ENCODE measurements around the gene GPC2. TPM values are rescaled to one million over a fixed set of nuclear protein-coding genes. Genes with fewer than 3 reads are reported as not detected.

The GPC2 gene, protein sequence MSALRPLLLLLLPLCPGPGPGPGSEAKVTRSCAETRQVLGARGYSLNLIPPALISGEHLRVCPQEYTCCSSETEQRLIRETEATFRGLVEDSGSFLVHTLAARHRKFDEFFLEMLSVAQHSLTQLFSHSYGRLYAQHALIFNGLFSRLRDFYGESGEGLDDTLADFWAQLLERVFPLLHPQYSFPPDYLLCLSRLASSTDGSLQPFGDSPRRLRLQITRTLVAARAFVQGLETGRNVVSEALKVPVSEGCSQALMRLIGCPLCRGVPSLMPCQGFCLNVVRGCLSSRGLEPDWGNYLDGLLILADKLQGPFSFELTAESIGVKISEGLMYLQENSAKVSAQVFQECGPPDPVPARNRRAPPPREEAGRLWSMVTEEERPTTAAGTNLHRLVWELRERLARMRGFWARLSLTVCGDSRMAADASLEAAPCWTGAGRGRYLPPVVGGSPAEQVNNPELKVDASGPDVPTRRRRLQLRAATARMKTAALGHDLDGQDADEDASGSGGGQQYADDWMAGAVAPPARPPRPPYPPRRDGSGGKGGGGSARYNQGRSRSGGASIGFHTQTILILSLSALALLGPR
- 0.39 to 0.75 TPM (median 0.69 TPM) in 5 replicates for total RNA-seq (2022; extraction: Qiagen RNA extraction)

DNA sequence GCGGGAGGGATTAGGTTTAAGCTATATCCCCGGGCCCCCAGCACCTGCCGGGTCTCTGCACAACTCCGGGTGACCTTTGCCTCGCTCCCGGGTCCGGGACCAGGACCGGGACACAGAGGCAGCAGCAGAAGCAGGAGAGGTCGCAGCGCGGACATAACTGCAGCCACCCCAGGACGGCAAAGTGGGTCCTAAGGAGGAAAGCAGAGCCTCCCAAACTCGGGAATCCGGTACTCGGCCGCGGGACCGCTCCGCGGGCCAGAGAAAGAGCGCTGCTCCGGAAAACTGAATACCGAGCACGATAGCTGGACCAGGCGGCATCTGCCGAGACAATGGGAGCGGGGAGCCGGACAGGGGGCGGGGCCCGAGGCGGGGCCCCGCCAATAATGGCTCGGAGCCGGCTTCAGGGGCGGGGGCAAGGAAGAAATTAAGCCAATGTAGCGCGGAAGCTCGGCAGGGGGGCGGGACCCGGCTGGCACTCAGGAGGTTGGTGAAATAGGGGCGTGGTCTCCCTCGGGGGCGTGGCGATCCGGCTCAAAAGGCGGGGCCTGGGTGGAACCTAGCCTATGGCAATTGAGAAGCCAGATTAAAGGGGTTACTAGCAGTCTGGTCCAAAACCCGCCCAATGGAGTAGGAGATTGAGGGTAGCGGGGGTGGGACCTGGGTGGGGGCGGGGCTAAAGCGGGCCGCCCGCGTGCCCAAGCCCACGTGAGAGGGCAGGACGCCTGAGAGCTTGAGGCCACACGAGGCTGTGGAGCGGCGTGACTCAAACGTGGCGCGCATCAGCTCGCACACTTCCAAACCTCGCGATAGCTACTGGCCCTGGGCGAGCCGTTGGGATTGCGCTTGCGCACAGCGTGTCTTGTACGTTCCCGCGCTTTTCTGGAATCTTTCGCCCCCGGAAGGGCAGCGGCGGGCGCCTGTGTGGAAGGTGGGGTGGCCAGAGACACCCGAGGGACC is at the start of gene GPC2, which contains the start of gene STAG3:
Gene GPC2 (minus strand): TSS at position 337 of the 957 bp plus-strand sequence. CDS start 182 bp downstream, at position 155.
Gene STAG3 (plus strand): TSS at position 874 of the 957 bp plus-strand sequence. CDS start 2,639 bp downstream, outside the sequence.

DNA sequence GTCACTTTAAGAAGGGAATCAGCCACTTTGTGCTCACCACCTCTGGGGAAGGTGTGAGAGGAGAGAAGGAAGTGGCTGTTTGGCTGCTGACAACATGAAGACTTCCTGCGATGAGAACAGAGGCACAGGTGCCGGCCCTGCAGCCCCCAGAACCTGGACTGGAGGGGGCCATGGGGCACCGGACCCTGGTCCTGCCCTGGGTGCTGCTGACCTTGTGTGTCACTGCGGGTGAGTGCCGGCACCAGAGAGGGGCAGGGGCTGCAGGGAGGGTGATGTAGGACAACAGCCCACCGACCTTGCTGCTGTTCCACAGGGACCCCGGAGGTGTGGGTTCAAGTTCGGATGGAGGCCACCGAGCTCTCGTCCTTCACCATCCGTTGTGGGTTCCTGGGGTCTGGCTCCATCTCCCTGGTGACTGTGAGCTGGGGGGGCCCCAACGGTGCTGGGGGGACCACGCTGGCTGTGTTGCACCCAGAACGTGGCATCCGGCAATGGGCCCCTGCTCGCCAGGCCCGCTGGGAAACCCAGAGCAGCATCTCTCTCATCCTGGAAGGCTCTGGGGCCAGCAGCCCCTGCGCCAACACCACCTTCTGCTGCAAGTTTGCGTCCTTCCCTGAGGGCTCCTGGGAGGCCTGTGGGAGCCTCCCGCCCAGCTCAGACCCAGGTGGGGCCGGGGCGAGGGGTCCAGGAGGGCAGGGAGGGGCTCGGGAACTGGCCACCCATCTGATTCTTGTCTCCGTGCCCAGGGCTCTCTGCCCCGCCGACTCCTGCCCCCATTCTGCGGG is 42.8 kb upstream of the GPC2 start, which contains the start of gene PVRIG:
Gene PVRIG (plus strand): TSS at position 149 of the 785 bp plus-strand sequence. CDS start 22 bp downstream, at position 171.

GRCh38 chr7:100158229-100159098 is 18.7 kb downstream of the GPC2 start, which contains the start of gene TRAPPC14:
TSS of gene TRAPPC14 (minus strand) at chr7:100158723. CDS start at chr7:100158499, 224 bp downstream.

DNA sequence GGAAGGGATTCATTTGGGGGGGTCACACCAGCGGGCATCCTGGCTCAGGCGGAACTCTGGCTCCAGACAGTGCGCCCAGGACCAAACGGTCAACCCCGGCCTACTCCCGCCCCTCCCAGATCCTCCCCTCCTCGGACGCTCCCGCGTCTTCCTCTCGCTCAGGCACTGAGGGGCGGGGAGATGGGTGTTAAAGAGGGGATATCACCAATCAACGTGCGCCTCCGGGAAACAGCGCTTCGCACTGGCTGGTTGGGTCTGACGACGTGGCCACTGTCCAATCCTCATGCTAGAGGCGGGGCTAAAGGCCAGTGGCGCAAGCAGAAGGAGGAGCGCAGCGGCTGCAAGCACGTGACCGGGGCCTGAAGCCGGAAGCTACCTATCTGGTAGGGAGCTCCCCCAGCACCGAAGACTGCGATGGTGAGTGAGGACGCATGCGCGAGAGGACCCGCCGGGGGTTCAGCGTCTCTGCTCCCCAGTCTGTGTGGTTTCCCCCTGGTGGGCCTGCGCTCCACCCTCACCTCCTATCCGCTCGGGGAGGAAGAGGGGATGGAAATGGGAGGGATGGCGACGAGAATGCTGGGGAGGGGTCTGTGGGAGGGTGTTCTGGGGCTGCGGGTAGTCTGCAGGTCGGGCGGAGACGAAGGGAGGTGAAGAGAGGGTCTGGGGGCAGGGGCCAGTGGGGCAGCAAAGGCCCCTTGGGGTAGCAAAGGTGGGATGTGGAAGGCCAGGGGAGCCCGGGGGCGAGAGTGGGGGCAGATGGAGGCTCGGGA is 28.4 kb downstream of the GPC2 start, which contains the start of gene LAMTOR4:
Gene LAMTOR4 (plus strand): TSS at position 360 of the 770 bp plus-strand sequence. CDS start 55 bp downstream, at position 415.

DNA sequence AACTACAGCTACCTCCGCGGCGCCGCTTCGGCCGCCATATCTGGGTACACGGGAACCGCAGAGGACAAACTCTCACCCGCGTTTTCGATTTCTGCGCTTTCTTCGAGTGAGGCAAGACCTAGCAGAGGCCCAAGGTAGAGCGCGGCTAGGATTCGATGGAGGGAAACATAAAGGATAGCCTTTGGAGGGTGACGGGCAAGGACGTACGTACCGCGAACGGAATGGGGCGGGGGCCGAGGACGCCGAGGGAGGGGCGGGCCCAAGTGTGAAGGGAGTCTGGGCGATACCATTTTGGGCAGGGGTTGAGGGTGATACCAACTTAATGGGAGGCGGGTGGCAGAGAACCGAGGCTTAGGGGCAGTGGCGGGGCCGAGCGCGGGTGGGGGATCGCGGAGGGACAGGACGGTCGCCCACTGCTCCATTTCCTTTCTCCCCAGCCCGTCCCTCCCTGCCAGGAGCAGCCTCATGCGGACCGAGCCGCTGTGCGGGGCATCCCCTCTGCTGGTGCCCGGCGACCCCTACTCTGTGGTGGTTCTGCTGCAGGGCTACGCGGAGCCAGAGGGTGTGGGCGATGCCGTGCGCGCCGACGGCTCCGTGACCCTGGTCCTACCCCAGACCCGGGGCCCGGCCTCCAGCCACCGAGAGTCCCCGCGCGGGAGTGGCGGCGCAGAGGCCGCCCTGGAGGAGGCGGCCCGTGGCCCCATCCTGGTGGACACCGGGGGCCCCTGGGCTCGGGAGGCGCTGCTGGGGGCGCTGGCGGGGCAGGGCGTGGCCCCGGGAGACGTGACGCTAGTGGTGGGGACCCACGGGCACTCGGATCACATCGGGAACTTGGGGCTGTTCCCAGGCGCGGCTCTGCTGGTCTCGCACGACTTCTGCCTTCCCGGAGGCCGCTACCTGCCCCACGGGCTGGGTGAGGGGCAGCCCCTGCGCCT is 50.0 kb downstream of the GPC2 start, which contains the start of gene MBLAC1:
Gene MBLAC1 (plus strand): TSS at position 37 of the 935 bp plus-strand sequence. CDS start 429 bp downstream, at position 466.

Other genes with a start within 250 kb of the GPC2 start
- 0.08 to 0.15 TPM (median 0.09 TPM) in 3 of 5 replicates, not detected in the others for gene GJC3, start 247.8 kb downstream of the GPC2 start, total RNA-seq (2022; extraction: Qiagen RNA extraction)
- 0.21 to 0.22 TPM in 2 of 5 replicates, not detected in the others for gene AZGP1, start 201.3 kb downstream of the GPC2 start, total RNA-seq (2022; extraction: Qiagen RNA extraction)
- 7.5 to 12.8 TPM (median 10.7 TPM) in 5 replicates for gene ZKSCAN1, start 161.8 kb downstream of the GPC2 start, total RNA-seq (2022; extraction: Qiagen RNA extraction)
- gene ZSCAN21, start 127.6 kb downstream of the GPC2 start, total RNA-seq (2022; extraction: Qiagen RNA extraction): 10.5 to 11.7 TPM (median 11.0 TPM) in 5 replicates
- 18.4 to 21.8 TPM (median 20.4 TPM) in 5 replicates for gene ZNF3, start 95.7 kb downstream of the GPC2 start, total RNA-seq (2022; extraction: Qiagen RNA extraction)
- gene COPS6, start 88.4 kb downstream of the GPC2 start, total RNA-seq (2022; extraction: Qiagen RNA extraction): 155 to 191 TPM (median 173 TPM) in 5 replicates
- gene MCM7, start 76.0 kb downstream of the GPC2 start, total RNA-seq (2022; extraction: Qiagen RNA extraction): 214 to 235 TPM (median 230 TPM) in 5 replicates
- gene AP4M1, start 75.7 kb downstream of the GPC2 start, total RNA-seq (2022; extraction: Qiagen RNA extraction): 12.2 to 13.3 TPM (median 12.9 TPM) in 5 replicates
- gene TAF6, start 58.0 kb downstream of the GPC2 start, total RNA-seq (2022; extraction: Qiagen RNA extraction): 54.7 to 70.6 TPM (median 67.5 TPM) in 5 replicates
- 8.1 to 10.4 TPM (median 9.5 TPM) in 5 replicates for gene CNPY4, start 57.7 kb downstream of the GPC2 start, total RNA-seq (2022; extraction: Qiagen RNA extraction)
- 1.8 to 2.7 TPM (median 2.5 TPM) in 5 replicates for gene MBLAC1, start 50.4 kb downstream of the GPC2 start, total RNA-seq (2022; extraction: Qiagen RNA extraction)
- gene LAMTOR4, start 28.5 kb downstream of the GPC2 start, total RNA-seq (2022; extraction: Qiagen RNA extraction): 122 to 148 TPM (median 137 TPM) in 5 replicates
- 7.3 to 14.2 TPM (median 12.1 TPM) in 5 replicates for gene TRAPPC14, start 18.7 kb downstream of the GPC2 start, total RNA-seq (2022; extraction: Qiagen RNA extraction)
- gene GAL3ST4, start 8.8 kb downstream of the GPC2 start, total RNA-seq (2022; extraction: Qiagen RNA extraction): 0.04 to 0.09 TPM (median 0.05 TPM) in 4 of 5 replicates, not detected in the other
- 0.16 to 0.35 TPM (median 0.24 TPM) in 4 of 5 replicates, not detected in the other for gene STAG3, start 537 bp upstream of the GPC2 start, total RNA-seq (2022; extraction: Qiagen RNA extraction)
- gene PVRIG, start 42.6 kb upstream of the GPC2 start, total RNA-seq (2022; extraction: Qiagen RNA extraction): not detected in 5 replicates
- not detected in 5 replicates for gene SPDYE3, start 130.3 kb upstream of the GPC2 start, total RNA-seq (2022; extraction: Qiagen RNA extraction)
- 12.1 to 32.0 TPM (median 25.1 TPM) in 5 replicates for gene PILRB, start 180.7 kb upstream of the GPC2 start, total RNA-seq (2022; extraction: Qiagen RNA extraction)
- gene PILRA, start 196.1 kb upstream of the GPC2 start, total RNA-seq (2022; extraction: Qiagen RNA extraction): 3.0 to 5.8 TPM (median 5.0 TPM) in 5 replicates